ENCODE data around the gene TMEM53. TPM values are rescaled to one million over a fixed set of nuclear protein-coding genes. Genes with fewer than 3 reads are reported as not detected.

Gene TMEM53
- total RNA-seq, 6 experiments from 2014 or later = 3.2 to 5.0 (median 4.4) TPM

GRCh38 chr1:44655609-44656008, 18.7 kb downstream of the TMEM53 start:
- Mint-ChIP-seq H3K27me3 (ENCODE audit: insufficient read depth) (no peaks in the 10 kb centered on the region; the same call in 1 of the 2 replicates), H3K4me3 (no peak overlapping the region), H3K4me1 (ENCODE audit: low read depth) (no peaks in the 10 kb centered on the region), H3K27ac (no peak overlapping the region), H3K36me3 (ENCODE audit: low read depth) (peaks cover 8% of the 10 kb centered on the region), H3K9me3 (no peaks in the 10 kb centered on the region)
- DNase-seq = no peak
- TF ChIP-seq CTCF (IDR thresholded peaks at IDR 0.05) = peak; percentile 88

- H3K27ac Mint-ChIP-seq = no peak overlapping the region
- DNase-seq = no peak
- H3K9me3 Mint-ChIP-seq = no peaks in the 10 kb centered on the region
- no peaks in the 10 kb centered on the region; the same call in 1 of the 2 replicates for H3K27me3 Mint-ChIP-seq (ENCODE audit: insufficient read depth)
- no peaks in the 10 kb centered on the region for H3K4me1 Mint-ChIP-seq (ENCODE audit: low read depth)
- peaks cover 8% of the 10 kb centered on the region for H3K36me3 Mint-ChIP-seq (ENCODE audit: low read depth)
- TF ChIP-seq CTCF (IDR thresholded peaks at IDR 0.05) = no peak
- no peak overlapping the region for H3K4me3 Mint-ChIP-seq
These were observed 19.6 kb downstream of the TMEM53 start for GRCh38 chr1:44654621-44655187.

GRCh38 chr1:44653107-44653964, 20.9 kb downstream of the TMEM53 start:
- H3K36me3 Mint-ChIP-seq (ENCODE audit: low read depth) = peaks cover 8% of the 10 kb centered on the region
- H3K4me1 Mint-ChIP-seq (ENCODE audit: low read depth) = peaks cover 8% of the 10 kb centered on the region
- H3K27me3 Mint-ChIP-seq (ENCODE audit: insufficient read depth) = no peaks in the 10 kb centered on the region; the same call in 1 of the 2 replicates
- no peak for DNase-seq
- peak; percentile 68 for TF ChIP-seq CTCF (IDR thresholded peaks at IDR 0.05)
- no peaks in the 10 kb centered on the region for H3K9me3 Mint-ChIP-seq
- H3K27ac Mint-ChIP-seq = no peak overlapping the region
- H3K4me3 Mint-ChIP-seq = no peak overlapping the region

GRCh38 chr1:44652445-44653106, 21.7 kb downstream of the TMEM53 start:
- Mint-ChIP-seq H3K4me1 (ENCODE audit: low read depth) (peaks cover 14% of the 10 kb centered on the region), H3K27me3 (ENCODE audit: insufficient read depth) (no peaks in the 10 kb centered on the region; the same call in 1 of the 2 replicates), H3K9me3 (no peaks in the 10 kb centered on the region), H3K36me3 (ENCODE audit: low read depth) (peaks cover 8% of the 10 kb centered on the region), H3K4me3 (no peak overlapping the region), H3K27ac (peak overlapping the region; percentile 44)
- peak; percentile 47 for DNase-seq
- TF ChIP-seq CTCF (IDR thresholded peaks at IDR 0.05) = peak; percentile 99

GRCh38 chr1:44651069-44651468, 23.2 kb downstream of the TMEM53 start:
- TF ChIP-seq CTCF (IDR thresholded peaks at IDR 0.05) = peak; percentile 24; the same call in 1 of the 2 replicates
- Mint-ChIP-seq H3K27ac (no peak overlapping the region), H3K9me3 (no peaks in the 10 kb centered on the region), H3K27me3 (ENCODE audit: insufficient read depth) (no peaks in the 10 kb centered on the region; the same call in 1 of the 2 replicates), H3K36me3 (ENCODE audit: low read depth) (peaks cover 8% of the 10 kb centered on the region), H3K4me3 (no peak overlapping the region), H3K4me1 (ENCODE audit: low read depth) (peaks cover 14% of the 10 kb centered on the region)
- no peak for DNase-seq
